Astrocyte of the cerebellum (primary cell): ENCODE data around the gene FAM184A.

ENCODE experiments used
- DNase-seq: peaks from one replicate; pipeline ENCODE4 v3.0.0-alpha.2; 2011; ENCODE audit warnings: low read depth
- H3K4me3 ChIP-seq: 2 replicates; pipeline ENCODE4 v1.5.1; 2011; ENCODE audit warnings: mild to moderate bottlenecking, low read depth, low read length, moderate library complexity
- in situ Hi-C: cut with HindIII; loops from 2 replicates; pipeline ENCODE4 v1.10.0; 2017; ENCODE audit warnings: low sequenced_read_pairs
- TF ChIP-seq, protein P1 (sequence below): IDR thresholded peaks from 2 replicates; pipeline ENCODE4 v1.5.1; 2012; ENCODE audit warnings: low read length, low read depth, moderate library complexity, mild to moderate bottlenecking; ENCODE audit errors: missing control alignments

Gene FAM184A

DNA sequence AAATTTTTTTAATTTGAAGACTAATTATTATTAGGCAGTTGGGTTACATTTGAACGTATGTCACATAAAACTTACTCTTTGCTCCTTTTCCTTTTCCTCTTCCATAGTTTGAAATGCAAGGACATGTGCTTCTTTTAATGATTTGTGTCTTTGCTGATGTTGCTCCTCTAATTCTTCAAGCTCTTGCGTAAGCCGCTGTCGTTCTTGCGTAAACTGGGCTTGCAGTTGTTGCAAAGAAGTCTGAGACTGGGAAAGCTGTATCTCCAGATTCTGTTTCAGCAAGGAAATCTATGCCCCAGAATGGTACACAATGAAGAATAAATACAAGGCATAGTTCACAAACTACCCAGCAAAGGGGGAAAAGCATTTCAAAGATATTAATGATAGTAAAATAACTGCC lies 98.4 kb downstream of the FAM184A start:
- DNase-seq: no peak
- TF ChIP-seq, protein P1, sequence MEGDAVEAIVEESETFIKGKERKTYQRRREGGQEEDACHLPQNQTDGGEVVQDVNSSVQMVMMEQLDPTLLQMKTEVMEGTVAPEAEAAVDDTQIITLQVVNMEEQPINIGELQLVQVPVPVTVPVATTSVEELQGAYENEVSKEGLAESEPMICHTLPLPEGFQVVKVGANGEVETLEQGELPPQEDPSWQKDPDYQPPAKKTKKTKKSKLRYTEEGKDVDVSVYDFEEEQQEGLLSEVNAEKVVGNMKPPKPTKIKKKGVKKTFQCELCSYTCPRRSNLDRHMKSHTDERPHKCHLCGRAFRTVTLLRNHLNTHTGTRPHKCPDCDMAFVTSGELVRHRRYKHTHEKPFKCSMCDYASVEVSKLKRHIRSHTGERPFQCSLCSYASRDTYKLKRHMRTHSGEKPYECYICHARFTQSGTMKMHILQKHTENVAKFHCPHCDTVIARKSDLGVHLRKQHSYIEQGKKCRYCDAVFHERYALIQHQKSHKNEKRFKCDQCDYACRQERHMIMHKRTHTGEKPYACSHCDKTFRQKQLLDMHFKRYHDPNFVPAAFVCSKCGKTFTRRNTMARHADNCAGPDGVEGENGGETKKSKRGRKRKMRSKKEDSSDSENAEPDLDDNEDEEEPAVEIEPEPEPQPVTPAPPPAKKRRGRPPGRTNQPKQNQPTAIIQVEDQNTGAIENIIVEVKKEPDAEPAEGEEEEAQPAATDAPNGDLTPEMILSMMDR: no peak
- in situ Hi-C loops: no loop called here
- no peak overlapping the region for H3K4me3 ChIP-seq

DNA sequence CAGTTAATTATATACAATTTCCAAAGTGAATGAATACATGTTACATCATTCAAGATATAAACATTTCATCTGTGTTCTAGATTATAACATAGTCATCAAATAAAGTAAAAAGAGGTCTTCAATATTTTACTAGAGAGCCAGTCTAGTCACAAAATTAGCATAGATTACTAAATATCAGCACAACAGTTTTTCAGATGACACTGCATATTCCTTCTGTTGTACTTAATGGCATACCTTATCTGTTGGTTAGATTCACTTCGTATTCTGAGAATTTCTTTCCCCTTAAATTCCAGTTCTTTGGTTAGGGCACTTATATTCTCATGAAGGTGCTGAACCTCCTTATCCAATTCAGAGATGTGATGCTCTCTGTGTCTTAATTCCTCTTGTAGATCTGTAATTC lies 103.7 kb downstream of the FAM184A start:
- TF ChIP-seq, protein P1: no peak
- in situ Hi-C loops: no loop called here
- H3K4me3 ChIP-seq: no peak overlapping the region
- DNase-seq: no peak

- no peak for DNase-seq
- in situ Hi-C loops: no loop called here
- no peak overlapping the region for H3K4me3 ChIP-seq
- TF ChIP-seq, protein P1: no peak
These were observed 106.8 kb downstream of the FAM184A start for GRCh38 chr6:118971682-118972081.

DNA sequence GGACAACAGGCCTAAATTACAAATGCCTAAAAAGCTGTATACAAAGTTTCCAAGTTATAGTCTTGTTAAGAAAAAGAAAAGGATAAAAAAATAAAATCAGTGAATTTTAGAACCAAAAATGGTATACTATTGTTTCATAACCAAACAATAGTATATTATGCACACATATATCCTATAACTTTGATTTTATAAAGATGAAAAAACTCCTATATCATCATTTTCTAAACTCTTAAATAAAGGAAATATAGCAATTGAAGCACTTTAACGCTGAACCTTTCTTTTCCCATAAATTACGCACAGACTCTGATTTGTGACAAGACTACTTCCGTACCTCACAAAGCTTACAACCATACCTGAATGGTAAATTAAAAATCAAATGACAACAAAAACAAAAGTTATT lies 107.6 kb downstream of the FAM184A start:
- DNase-seq: no peak
- TF ChIP-seq, protein P1: no peak
- in situ Hi-C loops: no loop called here
- H3K4me3 ChIP-seq: no peak overlapping the region

- H3K4me3 ChIP-seq: no peak overlapping the region
- in situ Hi-C loops: no loop called here
- peak; percentile 11 for DNase-seq
- TF ChIP-seq, protein P1: no peak
These were observed 110.0 kb downstream of the FAM184A start for GRCh38 chr6:118968416-118968815.

GRCh38 chr6:118967239-118967638 lies 111.2 kb downstream of the FAM184A start:
- TF ChIP-seq, protein P1: no peak
- H3K4me3 ChIP-seq: no peak overlapping the region
- DNase-seq: no peak
- in situ Hi-C loops: no loop called here

DNA sequence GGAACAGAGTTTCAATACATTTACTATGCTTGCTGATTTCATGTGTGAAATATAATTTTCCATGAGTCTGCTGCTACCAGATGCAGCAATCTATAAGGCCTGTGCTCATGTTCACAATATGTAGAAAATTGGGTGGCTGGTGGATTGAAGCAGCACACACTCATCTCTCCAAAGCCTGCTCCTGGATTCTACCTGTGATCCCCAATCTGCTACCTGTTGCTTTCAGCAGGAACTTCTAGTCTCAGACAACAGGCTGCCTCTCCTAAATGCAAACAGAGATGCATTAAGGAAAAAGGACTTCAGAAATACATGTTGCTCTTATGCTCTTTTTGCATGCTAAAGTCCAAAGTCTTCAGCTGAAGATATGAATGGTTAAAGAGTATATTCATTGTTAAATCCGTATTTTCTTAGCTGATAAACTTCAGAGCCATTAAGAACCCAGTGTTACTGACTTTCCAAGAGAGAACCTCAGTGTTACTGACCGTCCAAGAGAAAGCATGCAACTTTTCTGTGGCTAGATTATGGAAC lies 112.6 kb downstream of the FAM184A start:
- in situ Hi-C loops: no loop called here
- no peak for DNase-seq
- TF ChIP-seq, protein P1: no peak
- no peak overlapping the region for H3K4me3 ChIP-seq
